Measurements from ENCODE around the gene MTHFD1. TPM values are rescaled to one million over a fixed set of nuclear protein-coding genes. Genes with fewer than 3 reads are reported as not detected.

MTHFD1 gene
- total and polyA plus RNA-seq, 9 of the 15 experiments (the other 6 are each of a cell fraction or from before 2014, with no cell fraction given): 66.7 to 158 (median 90.9) TPM

GRCh38 chr14:64504897-64505794 lies 117.0 kb downstream of the MTHFD1 start (continued):
- TF ChIP-seq FOSL1 (tag; conservative IDR thresholded peaks at IDR 0.05) (no peak), ZNF766 (CRISPR knock-in tag; conservative IDR thresholded peaks at IDR 0.05) (no peak), POLR2AphosphoS5 (IDR thresholded peaks at IDR 0.05; ENCODE audit: control insufficient read depth, insufficient read depth, low read depth, low read length) (no peak), ZNF445 (CRISPR knock-in tag; IDR thresholded peaks at IDR 0.05; ENCODE audit: low read depth) (no peak), ETV5 (CRISPR knock-in tag; IDR thresholded peaks at IDR 0.05; ENCODE audit: low read depth) (no peak), CSDE1 (IDR thresholded peaks at IDR 0.05) (no peak), CXXC5 (CRISPR knock-in tag; IDR thresholded peaks at IDR 0.05) (peak; percentile 73), EGR1 (conservative IDR thresholded peaks at IDR 0.05) (peak; percentile 27; the same call in 1 of the 2 replicates), ZNF197 (CRISPR knock-in tag; IDR thresholded peaks at IDR 0.05; ENCODE audit: low read depth) (no peak), U2AF2 (optimal IDR thresholded peaks at IDR 0.05; ENCODE audit: low read depth, low read length) (no peak), TBP (optimal IDR thresholded peaks at IDR 0.05; ENCODE audit: low read depth, low read length) (no peak), NFYB (IDR thresholded peaks at IDR 0.05; ENCODE audit: extremely low read depth, insufficient read length) (no peak), TAF9B (IDR thresholded peaks at IDR 0.05; ENCODE audit: partially characterized antibody) (no peak), TCF7 (IDR thresholded peaks at IDR 0.05; ENCODE audit: borderline replicate concordance) (0 out of 2 replicates have a peak, but pooled peaks have one; percentile 58), OTX1 (CRISPR knock-in tag; IDR thresholded peaks at IDR 0.05) (no peak), STAT5B (CRISPR knock-in tag; IDR thresholded peaks at IDR 0.05) (no peak), STAT6 (CRISPR knock-in tag; IDR thresholded peaks at IDR 0.05) (no peak), ZNF143 (CRISPR knock-in tag; IDR thresholded peaks at IDR 0.05) (no peak), THAP7 (CRISPR knock-in tag; IDR thresholded peaks at IDR 0.05) (0 out of 2 replicates have a peak, but pooled peaks have one; percentile 37), ZNF398 (CRISPR knock-in tag; IDR thresholded peaks at IDR 0.05) (no peak), SPI1 (IDR thresholded peaks at IDR 0.05; ENCODE audit: borderline replicate concordance, low read depth, low read length) (peak; percentile 78), CBX1 (IDR thresholded peaks at IDR 0.05; ENCODE audit: low read depth) (no peak)
